Retina (tissue), 1 donor: ENCODE data around the gene KANSL3.
"Not testable (repeated sequence)": the region's sequence is repeated elsewhere in the genome, so short reads cannot be mapped to it uniquely, and the experiment has no call there.

Experiments used
- DNase-seq: peaks from one replicate; pipeline ENCODE4 v3.0.0-alpha.2; 2016

Gene KANSL3

DNA sequence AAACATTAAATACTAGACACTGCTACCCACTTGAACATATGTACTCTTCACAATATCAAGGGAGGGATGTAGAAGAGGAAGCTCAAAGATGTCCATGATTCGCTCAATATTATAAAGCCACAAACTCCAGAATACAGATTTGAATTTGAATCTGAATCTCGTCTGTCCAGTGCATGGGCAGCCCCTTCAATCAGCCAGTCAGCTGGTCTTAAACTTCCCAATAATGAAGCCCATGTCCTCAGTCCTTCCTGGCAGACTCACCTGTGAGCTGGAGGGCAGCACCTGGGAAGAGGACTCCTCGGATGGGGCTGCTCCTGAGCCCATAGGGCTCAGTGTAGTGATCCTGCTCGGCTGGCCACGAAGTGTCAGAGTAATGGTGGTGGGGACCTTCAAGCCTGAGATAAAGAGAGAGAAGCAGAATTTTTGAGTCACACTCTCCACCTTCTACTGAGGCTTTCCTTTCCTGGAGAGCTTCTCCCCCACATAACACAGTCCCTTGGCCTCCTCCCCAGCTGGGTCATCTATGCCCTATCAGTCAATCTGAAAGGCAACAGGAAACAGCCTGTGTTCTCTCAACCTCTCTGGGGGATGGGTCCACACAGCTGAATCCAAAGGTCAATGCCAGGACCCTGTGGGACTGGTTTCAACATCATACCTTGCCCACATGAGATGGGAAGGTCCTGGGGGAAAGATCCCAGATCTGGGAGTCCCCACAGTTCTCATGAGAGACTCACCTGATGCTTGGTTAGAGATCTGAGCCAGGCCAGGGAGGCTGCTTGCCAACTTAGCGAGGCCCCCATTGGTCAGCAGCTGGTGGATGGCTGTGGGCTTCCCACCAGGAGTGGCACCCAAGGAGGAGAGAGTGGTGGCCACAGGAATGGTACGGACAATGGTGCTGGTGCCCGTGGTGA, 36.5 kb downstream of the KANSL3 start:
- no peak for DNase-seq

DNA sequence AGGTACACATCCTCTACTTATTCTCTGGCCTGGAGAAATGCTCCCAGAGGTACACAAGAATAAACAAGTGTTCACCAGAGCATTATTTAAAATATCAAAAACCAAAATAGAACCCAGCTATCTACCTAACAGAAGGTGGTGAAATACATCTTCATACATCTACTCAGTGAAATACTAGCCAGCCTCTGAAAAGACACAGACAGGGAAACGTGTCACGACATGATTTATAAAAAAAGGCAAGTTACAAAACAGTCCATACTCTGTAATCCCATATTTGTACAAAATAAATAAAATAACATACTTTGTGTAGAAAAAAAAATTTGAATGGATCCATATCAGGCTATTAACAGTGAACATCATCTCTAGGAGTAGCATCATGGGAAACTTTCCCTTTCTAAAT, 38.2 kb downstream of the KANSL3 start:
- no peak for DNase-seq

GRCh38 chr2:96596596-96596995, 41.5 kb downstream of the KANSL3 start:
- DNase-seq: no peak

DNA sequence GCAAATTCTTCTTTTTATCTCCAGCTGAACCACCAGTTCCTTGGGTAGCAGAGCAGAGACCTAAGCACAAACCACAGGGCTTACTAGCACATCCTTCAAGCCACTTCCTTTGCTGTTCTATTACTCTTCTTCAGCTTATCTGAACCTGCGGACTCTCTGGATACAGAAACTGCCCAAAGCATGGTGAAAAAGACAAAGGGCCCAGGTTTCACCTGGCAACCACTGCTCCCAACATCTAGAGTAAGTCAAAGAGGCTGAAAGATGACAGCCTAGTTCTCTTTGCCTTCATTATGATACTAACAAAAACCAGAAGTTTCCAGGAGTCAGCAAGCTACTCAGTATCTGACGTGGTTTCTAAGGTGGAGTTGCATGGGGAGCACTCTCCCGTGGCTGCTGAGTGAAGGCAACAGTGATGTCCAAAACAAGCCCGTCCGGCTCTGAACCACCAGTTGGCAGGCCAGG, 43.4 kb downstream of the KANSL3 start:
- no peak for DNase-seq

- DNase-seq: no peak
Measured at GRCh38 chr2:96594282-96594681, 43.8 kb downstream of the KANSL3 start.

GRCh38 chr2:96591494-96591893, 46.6 kb downstream of the KANSL3 start:
- no peak for DNase-seq

DNA sequence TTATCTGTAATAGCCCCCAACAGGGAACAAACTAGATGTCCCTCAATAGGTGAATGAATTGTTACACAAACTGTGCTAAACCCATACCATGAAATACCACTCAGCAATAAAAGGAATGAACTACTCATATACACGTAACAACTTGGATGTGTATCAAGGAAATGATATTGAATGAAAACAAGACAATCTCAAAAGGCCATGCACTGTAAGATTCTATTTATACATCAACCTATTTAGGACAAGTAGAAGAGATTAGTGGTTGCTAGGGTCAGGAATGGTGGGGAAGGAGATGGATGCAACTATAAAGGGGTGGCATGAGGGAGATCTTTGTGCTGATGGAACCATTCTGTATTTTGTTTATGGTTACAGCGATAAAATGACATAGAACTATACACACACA, 47.1 kb downstream of the KANSL3 start:
- no peak for DNase-seq

GRCh38 chr2:96587843-96588242, 50.3 kb downstream of the KANSL3 start:
- no peak for DNase-seq

GRCh38 chr2:96584017-96584416, 54.1 kb downstream of the KANSL3 start:
- DNase-seq: no peak

GRCh38 chr2:96580771-96581170, 57.3 kb downstream of the KANSL3 start:
- no peak for DNase-seq

DNA sequence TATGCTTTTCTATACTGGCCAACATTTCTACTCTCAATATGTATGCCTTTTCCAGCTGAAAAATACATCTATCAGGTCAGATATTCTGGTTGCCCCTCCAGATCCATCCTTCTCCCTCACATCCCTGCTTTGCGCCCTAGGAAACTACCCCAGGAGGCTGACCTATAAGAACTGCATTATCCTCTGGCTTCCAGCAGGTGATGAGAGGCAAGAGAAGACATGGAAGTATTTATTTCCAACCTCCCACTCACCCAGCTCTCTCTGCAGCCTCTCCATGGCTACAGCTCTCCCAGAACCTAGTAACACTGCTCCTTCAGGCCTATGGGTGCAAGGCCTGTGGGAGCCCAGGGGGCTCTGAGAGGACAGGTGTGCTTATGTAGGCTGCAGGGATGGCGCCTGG, 58.7 kb downstream of the KANSL3 start:
- DNase-seq: no peak

DNA sequence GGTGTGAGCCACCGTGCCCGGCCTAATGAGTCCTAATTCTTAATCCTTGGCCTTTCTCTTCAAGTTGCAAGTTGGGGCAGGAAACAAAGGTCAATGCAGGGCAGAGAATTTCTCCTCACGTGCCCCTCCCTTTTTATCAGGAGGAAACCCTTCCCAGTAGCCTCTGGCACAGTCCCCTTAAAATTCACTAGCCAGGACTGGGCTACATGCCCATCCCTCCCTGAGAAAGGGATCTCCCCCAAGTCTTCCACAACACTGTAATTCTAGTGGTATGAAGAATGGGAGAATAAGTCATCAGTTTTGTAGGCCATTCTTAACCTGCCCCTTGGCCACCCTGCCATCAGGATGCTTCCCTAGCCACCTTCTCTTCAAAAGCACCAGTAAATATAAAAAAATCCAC, 59.4 kb downstream of the KANSL3 start:
- no peak for DNase-seq

DNA sequence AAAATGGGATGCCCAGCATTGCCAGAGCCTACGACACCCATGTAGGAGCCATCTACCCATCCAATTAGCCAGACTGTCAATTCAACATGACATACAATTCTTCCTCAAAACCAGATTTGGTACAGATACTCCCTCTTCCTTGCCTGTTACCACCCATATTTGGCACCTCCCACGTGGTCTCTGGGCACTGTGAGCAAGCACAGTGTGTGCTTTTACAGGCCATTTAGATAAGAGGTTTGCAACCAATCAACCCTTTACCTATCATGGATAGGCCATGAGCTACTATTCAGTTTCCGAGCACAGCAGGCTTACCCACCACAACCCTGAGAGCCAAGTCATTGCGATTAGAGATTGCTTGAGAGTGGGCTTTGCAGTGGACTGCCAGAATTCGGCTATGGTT, 60.6 kb downstream of the KANSL3 start:
- DNase-seq: no peak

DNA sequence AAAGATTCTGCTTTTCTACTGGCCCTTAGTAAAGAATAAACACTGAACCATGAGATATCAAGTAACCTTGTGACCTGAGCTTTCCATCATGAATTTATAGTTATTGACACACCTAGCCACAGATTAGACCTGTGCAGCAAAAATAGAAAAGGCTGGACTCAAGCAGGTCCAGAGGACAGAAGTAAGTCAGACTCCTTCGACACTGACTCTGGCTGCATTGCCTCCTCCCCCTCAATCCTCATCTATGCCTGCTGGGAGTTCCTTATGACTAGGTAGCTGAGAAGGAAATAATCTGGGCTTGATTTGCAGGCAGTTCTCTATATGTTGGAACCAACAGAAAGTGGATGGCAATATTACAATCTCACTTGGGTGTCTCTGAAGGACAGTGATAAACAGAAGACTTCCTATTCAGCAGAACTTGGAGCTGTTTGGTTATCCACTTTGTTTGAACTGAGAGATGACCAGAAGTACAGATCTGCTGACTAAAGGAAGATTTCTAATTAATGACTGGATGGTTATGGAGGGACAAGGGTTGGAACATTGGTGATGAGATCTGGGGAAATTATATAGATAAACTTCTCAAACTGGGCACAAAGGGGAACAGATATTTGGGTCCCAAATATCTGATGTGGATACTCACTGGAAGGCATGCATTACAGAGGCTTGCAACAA, 62.2 kb downstream of the KANSL3 start:
- DNase-seq: no peak

DNA sequence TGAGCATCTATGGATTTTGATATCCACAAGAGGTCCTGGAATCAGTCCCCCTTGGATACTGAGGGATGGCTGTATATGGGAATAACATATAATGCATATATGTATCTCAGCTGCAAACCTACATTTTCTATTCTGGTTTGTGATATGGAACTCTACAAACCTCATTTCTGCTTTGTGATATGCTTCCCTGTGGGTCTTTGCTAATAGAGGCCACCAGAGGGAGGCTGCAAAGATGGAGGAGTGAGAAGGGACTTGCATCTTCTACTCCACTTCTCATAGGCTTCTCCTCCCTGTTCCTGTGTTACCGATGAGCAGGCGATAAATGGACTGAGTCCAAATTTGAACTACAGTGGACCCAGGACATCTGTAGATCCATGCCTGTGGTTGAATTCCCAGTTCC, 63.7 kb downstream of the KANSL3 start:
- DNase-seq: no peak

DNA sequence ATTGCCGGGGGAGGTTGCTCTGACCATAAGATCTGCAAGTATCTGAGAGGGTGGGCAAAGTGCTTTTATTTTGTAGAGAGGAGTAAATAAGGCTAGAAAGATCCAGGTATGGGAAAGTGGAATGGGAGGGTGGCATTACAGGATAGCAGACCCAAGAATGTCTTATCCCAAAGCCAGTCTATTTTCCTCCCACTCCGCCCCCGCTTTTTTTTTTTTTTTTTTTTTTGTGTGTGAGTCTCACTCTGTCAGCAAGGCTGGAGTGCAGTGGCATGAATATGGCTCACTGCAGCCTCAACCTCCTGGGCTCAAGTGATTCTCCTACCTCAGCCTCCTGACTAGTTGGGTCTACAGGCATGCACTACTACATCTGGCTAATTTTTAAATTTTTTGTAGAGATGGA, 70.0 kb downstream of the KANSL3 start:
- no peak for DNase-seq

DNA sequence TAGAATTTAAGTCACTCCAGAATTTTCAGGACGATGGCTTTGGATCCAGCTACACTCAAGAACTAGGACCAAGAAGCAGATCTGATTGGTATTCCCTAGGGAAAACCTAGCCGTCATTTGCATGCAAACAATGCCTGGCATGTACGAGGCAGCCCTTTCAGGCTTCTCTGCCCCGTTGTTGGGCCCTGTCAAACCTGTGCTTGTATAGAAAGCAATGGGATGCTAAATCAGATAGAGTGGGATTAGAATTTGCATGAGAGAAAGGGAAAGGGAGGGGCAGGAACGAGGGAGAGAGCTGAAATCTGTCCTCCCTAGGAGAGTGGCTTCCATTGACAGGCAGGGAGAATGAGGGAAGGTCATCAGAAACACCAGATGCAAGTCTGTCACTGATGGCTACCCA, 73.0 kb downstream of the KANSL3 start:
- no peak for DNase-seq

- DNase-seq: no peak
Measured at GRCh38 chr2:96564563-96564962, 73.5 kb downstream of the KANSL3 start.

DNA sequence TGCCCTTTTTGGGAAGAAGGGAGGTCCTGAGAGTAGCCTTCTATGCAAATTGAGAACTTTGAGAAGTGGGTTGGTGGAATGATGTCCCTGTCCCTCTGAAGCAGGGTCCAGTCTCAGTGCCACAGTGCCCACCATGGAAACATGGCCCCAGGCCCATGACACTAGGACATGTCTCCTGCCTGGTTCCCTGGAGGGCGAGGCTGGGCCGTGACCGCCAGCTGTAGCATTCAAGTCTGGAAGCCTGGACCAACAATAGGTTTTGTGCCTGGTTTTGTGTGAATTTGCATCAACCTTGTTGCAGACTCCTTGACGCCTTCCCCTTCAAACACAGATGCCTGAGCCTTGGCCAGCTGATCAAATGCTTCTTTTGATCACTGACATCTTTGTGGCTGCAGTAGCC, 74.1 kb downstream of the KANSL3 start:
- no peak for DNase-seq

DNA sequence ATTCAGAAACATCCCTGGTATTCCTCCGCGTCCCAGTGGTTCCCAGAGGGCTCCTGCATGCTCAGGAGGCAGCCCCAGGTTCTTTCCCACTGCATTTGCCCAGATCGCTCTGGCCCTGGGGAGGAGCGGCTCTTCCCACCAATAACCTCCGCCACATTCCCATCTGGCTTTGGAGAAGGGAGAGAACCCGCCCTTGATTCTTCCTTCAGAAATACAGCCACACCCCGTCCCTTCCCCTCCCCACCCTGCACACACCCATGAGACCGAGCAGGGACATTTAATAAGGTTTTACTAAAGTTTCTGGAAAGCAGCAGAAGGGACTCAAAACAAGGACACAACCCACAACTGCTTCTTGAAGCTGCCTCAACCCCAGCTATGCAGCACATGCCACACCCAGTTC, 79.6 kb downstream of the KANSL3 start:
- DNase-seq: no peak

GRCh38 chr2:96558061-96558460, 80.1 kb downstream of the KANSL3 start:
- no peak for DNase-seq

- DNase-seq: not testable (repeated sequence)
Measured at GRCh38 chr2:96557421-96557820, 80.7 kb downstream of the KANSL3 start.

DNA sequence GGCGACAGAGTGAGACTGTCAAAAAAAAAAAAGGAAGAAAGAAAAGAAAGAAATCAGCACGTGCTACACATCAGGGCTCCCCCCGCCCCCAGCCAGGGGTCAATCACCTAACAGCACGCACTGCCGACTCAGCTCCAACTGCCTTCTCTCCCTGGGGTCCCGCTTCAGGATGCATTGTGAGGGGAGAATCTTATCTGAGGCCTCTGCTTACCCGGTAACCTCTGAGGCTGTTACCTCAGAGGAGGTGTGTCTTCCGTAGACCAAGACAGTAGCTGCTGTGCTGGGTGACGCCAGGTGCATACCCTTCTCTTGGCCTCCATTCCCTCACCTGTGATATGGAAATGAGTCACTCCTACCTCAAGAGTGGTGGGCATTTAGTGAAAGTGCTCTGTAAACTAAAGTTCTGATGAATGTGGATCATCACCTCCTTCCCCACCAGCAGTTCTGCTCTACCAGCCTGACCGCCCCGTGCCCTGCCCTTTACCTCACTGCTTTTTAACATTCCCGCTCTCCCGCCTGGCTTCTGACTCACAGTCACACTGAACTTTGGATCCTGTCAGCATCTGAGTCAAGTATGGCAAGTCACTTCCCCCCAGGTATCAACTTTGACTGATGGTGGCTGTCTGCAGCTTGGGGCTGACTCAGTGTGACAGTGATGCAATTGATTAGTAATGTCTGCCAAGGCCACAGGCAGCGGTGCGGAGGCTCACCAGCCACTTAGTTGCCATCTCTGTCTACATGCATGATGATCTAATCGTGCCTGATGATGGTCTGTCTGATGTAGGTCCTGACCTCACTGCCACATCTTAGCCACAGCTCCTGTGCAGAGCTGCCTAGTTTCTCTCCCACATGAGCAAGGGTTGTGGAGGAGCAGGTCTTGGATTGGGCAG, 81.4 kb downstream of the KANSL3 start:
- no peak for DNase-seq
